ENCODE data around the gene IGFN1.
A peak's percentile ranks its signal among the peaks of the same experiment; 100 is the strongest.

Gene IGFN1

GRCh38 chr1:201183753-201184152 is 6.9 kb upstream of the IGFN1 start:
- intact Hi-C loops (cut with DNase I) = no loop called here
- DNase-seq = no peak

- DNase-seq = peak in 2 of 10 donors; percentile 16 to 20
- intact Hi-C loops (cut with DNase I) = no loop called here
These were observed 6.1 kb upstream of the IGFN1 start for GRCh38 chr1:201184307-201185122.

GRCh38 chr1:201185123-201185453 is 5.5 kb upstream of the IGFN1 start:
- intact Hi-C loops (cut with DNase I) = no loop called here
- DNase-seq = no peak

GRCh38 chr1:201185527-201186128 is 5.0 kb upstream of the IGFN1 start:
- DNase-seq = no peak
- intact Hi-C loops (cut with DNase I) = no loop called here

- no peak for DNase-seq
- intact Hi-C loops (cut with DNase I) = no loop called here
These were observed 4.4 kb upstream of the IGFN1 start for GRCh38 chr1:201186192-201186591.

- intact Hi-C loops (cut with DNase I) = no loop called here
- no peak for DNase-seq
These were observed 1.5 kb upstream of the IGFN1 start for GRCh38 chr1:201189085-201189484.

- intact Hi-C loops (cut with DNase I) = no loop called here
- no peak for DNase-seq
These were observed 619 bp upstream of the IGFN1 start for GRCh38 chr1:201190005-201190404.

- DNase-seq = peak in 1 of 10 donors; percentile 54
- intact Hi-C loops (cut with DNase I) = no loop called here
These were observed 1.1 kb downstream of the IGFN1 start for GRCh38 chr1:201191653-201192260.

- DNase-seq = no peak
These were observed 1.7 kb downstream of the IGFN1 start for GRCh38 chr1:201192261-201192788.

GRCh38 chr1:201194046-201194445 is 3.4 kb downstream of the IGFN1 start:
- intact Hi-C loops (cut with DNase I) = no loop called here

More at GRCh38 chr1:201192261-201192788, 1.7 kb downstream of the IGFN1 start:
- intact Hi-C loops (cut with DNase I) = no loop called here

GRCh38 chr1:201198598-201198997 is 8.0 kb downstream of the IGFN1 start:
- no peak for DNase-seq
- intact Hi-C loops (cut with DNase I) = no loop called here

More at GRCh38 chr1:201194046-201194445, 3.4 kb downstream of the IGFN1 start:
- DNase-seq = peak in 2 of 10 donors; percentile 24 to 39

- intact Hi-C loops (cut with DNase I) = no loop called here
- DNase-seq = peak in 2 of 10 donors; percentile 59 to 64
These were observed 14.4 kb downstream of the IGFN1 start for GRCh38 chr1:201205036-201205435.

GRCh38 chr1:201206176-201206575 is 15.6 kb downstream of the IGFN1 start:
- DNase-seq = peak in 1 of 10 donors; percentile 55
- intact Hi-C loops (cut with DNase I) = no loop called here

GRCh38 chr1:201207046-201207445 is 16.4 kb downstream of the IGFN1 start:
- DNase-seq = peak in 1 of 10 donors; percentile 68
- intact Hi-C loops (cut with DNase I) = no loop called here

GRCh38 chr1:201208236-201208635 is 17.6 kb downstream of the IGFN1 start:
- intact Hi-C loops (cut with DNase I) = no loop called here
- peak in 1 of 10 donors; percentile 67 for DNase-seq

GRCh38 chr1:201212056-201212455 is 21.4 kb downstream of the IGFN1 start:
- peak in 1 of 10 donors; percentile 55 for DNase-seq
- intact Hi-C loops (cut with DNase I) = no loop called here

GRCh38 chr1:201212461-201213055 is 21.9 kb downstream of the IGFN1 start:
- peak in 1 of 10 donors; percentile 39 for DNase-seq
- intact Hi-C loops (cut with DNase I) = no loop called here

GRCh38 chr1:201213106-201213770 is 22.6 kb downstream of the IGFN1 start:
- intact Hi-C loops (cut with DNase I) = no loop called here
- peak in 1 of 10 donors; percentile 49 for DNase-seq

GRCh38 chr1:201213926-201214325 is 23.3 kb downstream of the IGFN1 start:
- DNase-seq = peak in 2 of 10 donors; percentile 39 to 65
- intact Hi-C loops (cut with DNase I) = no loop called here

- peak in 1 of 10 donors; percentile 19 for DNase-seq
- intact Hi-C loops (cut with DNase I) = no loop called here
These were observed 23.8 kb downstream of the IGFN1 start for GRCh38 chr1:201214461-201214860.

Data from posterior cingulate gyrus (tissue), 11 donors.